GM19043 (cell line): Measurements from ENCODE around the gene PRG3.
A peak's percentile ranks its signal among the peaks of the same experiment; 100 is the strongest.
"Not testable (repeated sequence)": the region's sequence is repeated elsewhere in the genome, so short reads cannot be mapped to it uniquely, and the experiment has no call there.

ENCODE experiments used
- ATAC-seq: cut with Tn5 transposase; IDR thresholded peaks from one replicate; pipeline ENCODE4 v1.9.1; 2021; ENCODE audit warnings: low read depth; ENCODE audit not compliant: unreplicated experiment

Gene PRG3

GRCh38 chr11:57342702-57343101 lies 38.2 kb downstream of the PRG3 start:
- ATAC-seq: no peak

- ATAC-seq: no peak
Observed at GRCh38 chr11:57341250-57341808, 39.6 kb downstream of the PRG3 start.

DNA sequence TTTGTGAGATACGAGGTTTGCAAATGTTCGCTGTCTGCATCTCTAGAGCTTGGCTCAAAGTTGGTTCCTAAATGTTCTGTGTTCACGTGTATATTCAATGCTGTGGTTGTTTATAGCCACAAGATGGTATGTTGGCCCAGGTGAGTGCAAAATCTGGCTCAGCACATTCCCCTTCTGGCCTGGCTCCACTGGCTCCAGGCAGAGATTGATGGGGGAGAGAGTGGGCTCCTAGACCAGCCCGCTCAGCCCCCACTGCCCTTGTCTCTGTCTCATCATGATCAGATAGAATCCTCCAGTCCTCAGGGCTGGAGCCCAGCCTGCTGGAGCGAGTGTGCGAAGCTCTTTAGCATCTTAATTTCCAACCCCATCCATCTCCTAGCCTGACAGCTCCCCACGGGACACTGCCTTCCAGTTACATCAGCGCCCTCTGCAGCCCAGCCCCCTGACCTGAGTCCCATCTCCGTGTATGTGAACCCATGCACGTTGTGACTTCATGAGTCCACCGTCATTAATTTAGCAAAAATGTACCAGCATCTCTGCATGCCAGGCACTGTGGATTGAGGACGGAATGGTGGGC lies 40.8 kb downstream of the PRG3 start:
- no peak for ATAC-seq

- no peak for ATAC-seq
Observed at GRCh38 chr11:57339328-57339727, 41.6 kb downstream of the PRG3 start.

GRCh38 chr11:57338142-57338541 lies 42.8 kb downstream of the PRG3 start, which contains the start of gene P2RX3:
P2RX3 (plus strand) TSS chr11:57338352; CDS start chr11:57338551, 199 bp downstream.
- no peak for ATAC-seq

DNA sequence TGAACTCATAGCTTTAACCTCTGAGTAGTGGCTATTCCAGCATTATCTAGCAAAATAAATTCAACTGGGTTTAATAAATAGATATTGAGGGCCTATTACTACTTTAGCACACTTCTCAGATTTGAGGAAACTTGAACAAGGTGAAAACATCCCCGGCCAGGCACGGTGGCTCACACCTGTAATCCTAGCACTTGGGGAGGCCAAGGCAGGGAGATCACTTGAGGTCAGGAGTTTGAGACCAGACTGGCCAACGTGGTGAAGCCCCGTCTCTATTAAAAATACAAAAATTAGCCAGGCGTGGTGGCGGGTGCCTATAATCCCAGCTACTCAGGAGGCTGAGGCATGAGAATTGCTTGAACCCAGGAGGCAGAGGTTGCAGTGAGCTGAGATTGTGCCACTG lies 44.1 kb downstream of the PRG3 start:
- not testable (repeated sequence) for ATAC-seq

DNA sequence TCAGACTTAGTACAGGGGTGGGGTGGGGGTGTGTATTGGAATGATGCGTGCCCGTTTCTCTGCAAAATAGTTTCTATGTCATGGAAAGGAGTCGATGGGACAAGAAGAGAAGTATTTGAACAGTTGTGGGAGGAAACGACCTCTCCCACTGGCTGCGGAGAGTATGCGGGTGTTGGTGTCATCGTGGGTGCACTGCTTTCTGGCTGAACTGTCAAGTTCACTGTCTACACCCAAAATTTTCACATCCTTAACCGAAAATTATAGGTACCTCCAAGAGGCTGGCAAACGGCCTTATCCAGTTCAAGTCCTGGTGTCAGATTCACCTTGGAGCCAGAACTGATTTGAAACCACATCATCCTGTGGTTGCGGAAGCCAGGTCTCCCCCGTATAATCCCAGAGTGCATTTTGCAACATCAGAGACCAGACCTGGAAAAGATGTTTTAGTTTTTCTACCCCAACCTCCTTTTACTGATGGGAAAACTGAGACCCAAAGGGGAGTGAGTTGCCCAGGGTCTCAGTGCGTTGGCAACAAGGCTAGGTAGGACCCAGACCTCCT lies 44.8 kb downstream of the PRG3 start:
- ATAC-seq: no peak

DNA sequence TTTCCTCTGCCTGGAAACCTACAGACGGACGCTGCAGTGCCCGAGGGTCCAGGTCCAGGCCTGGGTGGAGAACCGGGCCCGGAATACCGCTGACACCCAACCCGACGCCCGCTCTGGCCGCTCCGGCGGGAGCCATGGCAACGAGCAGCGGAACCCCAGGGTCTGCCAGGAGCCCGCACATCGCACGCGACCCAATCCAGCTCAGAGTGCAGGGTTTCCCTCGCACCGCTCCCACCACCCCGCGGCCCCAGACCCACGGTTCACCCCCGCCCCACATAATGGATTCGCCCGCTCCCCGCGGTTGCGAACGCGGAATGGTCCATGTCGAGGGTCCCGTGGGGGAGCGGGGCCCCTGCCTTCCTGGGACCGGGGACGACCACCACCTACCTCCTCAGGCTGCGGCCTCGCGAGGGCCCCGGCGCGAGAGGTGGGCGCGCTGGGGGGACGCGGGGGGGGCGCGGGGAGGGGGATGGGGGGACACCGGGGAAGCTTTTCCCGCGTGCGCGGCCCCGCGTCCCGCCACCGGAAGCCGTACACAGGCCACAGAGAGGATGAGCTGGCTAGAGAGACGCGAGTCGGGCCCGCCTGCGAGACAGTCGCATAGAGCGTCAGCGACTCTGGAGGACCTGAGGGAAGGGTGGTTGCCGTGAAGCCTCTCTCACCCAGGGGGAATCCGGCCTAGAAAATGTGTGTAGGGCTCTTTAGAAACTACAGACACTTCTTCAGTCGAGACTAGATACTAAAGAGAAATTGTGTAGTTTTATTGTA lies 45.4 kb downstream of the PRG3 start, which contains the start of gene SSRP1:
TSS of gene SSRP1 (minus strand) at position 550 of the 768 bp plus-strand sequence. CDS start 771 bp downstream, outside the sequence.
- peak; percentile 100 for ATAC-seq

- ATAC-seq: no peak
Observed at GRCh38 chr11:57335023-57335342, 46.0 kb downstream of the PRG3 start.

GRCh38 chr11:57332694-57333440 lies 48.1 kb downstream of the PRG3 start:
- no peak for ATAC-seq

DNA sequence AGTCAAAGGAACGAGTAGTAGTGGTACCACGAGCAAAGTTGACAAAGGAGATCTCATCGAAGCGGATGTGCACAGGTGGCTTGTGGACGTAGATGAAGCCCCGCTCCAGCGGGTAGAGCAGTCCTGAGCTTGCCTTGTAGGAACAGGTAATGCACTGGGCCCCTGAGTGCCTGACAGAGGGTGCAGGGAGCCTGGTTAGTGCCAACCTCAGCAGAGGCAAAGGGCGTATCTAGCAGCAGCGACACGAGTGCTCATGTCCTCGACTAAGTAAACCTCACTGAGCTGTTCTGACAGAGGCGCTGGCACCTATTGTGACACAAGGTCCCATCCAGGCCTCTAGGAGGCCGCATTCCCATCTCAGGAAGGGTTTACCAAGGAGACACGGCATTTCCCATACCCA lies 49.2 kb downstream of the PRG3 start:
- no peak for ATAC-seq

DNA sequence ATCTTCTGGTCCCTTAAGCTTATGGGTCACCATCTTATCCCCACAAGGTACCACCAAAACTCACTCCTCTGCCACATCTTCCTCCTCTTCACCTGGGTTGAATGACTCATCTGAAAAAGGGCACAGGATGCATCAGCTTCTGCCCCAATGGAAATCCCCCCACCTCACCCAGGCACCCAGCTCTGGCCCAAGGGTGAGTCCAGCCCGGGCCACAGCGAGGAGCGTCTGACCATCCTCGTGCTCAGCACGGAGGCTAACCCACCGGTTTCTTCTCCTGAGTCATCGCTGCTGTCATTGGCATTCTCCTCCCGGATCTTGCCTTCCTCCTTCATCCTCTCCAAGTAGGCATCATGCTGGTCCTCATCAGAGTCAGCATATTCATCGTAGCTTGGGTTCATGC lies 50.9 kb downstream of the PRG3 start:
- ATAC-seq: no peak

DNA sequence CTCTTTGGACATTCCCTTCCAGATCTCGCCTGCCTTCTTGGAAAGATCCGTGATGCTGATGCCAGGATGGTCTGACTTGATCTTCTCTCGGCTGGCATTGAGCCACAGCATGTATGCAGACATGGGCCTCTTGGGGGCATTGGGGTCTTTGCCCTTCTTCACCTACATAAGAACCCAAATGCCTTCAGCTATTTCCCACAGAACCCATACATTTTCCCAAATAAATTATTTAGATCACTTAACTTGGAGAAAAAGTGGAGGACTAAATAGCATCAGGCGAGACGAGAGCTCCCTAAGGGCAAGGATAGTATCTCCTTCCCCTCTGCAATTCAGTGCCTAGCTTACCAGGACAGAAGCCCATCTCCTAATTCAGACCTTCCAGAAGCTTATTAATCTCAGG lies 53.2 kb downstream of the PRG3 start:
- no peak for ATAC-seq
